C4-2B (cell line): ENCODE data around the gene ADAM10.

Source experiments
- ZFX ChIP-seq: fragments of 450-650 bp; IDR thresholded peaks from 2 replicates; pipeline ENCODE4 v1.6.1; 2017
- TF ChIP-seq, protein P1 (sequence below): fragments of 450-650 bp; conservative IDR thresholded peaks from 2 replicates; pipeline ENCODE4 v1.5.1; 2017; ENCODE audit warnings: mild to moderate bottlenecking

DNA sequence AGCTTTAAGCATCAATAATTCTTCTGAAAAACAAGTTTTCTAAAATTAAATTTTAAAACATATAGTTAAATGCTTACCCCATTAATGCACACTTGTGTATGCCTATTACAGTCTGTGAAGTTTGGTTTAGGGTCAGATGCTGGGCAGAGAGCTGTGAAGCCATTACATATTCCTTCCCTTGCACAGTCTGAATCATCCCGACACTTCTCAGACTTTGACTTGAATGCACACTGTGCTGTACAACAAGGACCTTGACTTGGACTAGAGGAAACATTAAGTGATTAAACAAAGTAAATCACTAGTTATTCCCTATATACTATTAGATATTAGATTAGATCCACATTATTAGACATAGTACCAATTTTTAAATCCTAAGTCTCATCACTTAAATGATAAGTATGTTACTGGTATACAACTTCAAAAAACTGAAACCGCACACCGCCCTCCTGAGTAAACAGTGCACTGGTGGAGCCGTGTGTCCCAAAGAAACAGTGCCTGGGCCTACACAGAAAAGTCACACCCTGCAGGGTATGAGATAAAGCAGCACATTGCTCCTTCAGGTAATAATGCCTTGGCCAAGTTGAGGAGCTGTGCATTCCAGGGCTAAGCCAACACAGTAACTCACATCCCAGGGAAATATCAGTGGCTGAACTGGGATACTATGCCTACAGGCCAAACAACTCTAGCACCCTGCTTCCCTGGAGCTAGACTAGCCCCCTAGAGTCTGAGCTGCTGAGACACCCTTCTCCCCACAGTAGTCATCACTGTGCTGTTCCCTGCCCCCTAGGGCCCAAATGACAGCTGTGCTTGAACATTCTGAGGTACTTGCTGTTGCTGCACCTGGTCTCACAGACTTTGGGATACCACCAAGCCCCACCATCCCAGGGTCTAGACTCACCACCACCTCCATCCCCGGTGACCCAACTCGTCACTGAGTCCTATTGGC, 137.5 kb downstream of the ADAM10 start:
- TF ChIP-seq ZFX = no peak
- TF ChIP-seq, protein P1, sequence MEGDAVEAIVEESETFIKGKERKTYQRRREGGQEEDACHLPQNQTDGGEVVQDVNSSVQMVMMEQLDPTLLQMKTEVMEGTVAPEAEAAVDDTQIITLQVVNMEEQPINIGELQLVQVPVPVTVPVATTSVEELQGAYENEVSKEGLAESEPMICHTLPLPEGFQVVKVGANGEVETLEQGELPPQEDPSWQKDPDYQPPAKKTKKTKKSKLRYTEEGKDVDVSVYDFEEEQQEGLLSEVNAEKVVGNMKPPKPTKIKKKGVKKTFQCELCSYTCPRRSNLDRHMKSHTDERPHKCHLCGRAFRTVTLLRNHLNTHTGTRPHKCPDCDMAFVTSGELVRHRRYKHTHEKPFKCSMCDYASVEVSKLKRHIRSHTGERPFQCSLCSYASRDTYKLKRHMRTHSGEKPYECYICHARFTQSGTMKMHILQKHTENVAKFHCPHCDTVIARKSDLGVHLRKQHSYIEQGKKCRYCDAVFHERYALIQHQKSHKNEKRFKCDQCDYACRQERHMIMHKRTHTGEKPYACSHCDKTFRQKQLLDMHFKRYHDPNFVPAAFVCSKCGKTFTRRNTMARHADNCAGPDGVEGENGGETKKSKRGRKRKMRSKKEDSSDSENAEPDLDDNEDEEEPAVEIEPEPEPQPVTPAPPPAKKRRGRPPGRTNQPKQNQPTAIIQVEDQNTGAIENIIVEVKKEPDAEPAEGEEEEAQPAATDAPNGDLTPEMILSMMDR = no peak
